Psoas muscle (tissue), 8 donors: ENCODE data around the gene TSHR. TPM values are rescaled to one million over a fixed set of nuclear protein-coding genes. Genes with fewer than 3 reads are reported as not detected.

Experiments used
- ATAC-seq, 4 donors: fragments of 200-7000 bp; cut with Tn5 transposase; one replicate each; pipeline ENCODE4 v1.9.1; 2020; ENCODE audit warnings: moderate library complexity in 3 of 4, mild to moderate bottlenecking in 2 of 4
- DNase-seq, 2 donors: peaks; one replicate each; pipeline ENCODE4 v3.0.0-alpha.2; 2020
- H3K27ac ChIP-seq: fragments of 200-600 bp; one replicate; pipeline ENCODE4 v1.8.0; 2022
- H3K27me3 ChIP-seq, 3 donors: fragments of 200-600 bp in 1 of 3; one replicate each; pipeline versions ENCODE4 v1.6.1 to v1.8.0; 2013 to 2022; ENCODE audit warnings: low read length in 2 of 3, mild to moderate bottlenecking in 2 of 3, moderate library complexity in 1 of 3; ENCODE audit not compliant: insufficient read depth in 3 of 3
- H3K36me3 ChIP-seq, 2 donors: fragments of 200-600 bp in 1 of 2; one replicate each; pipeline versions ENCODE4 v1.6.1 to v1.8.0; 2013 to 2022; ENCODE audit warnings: low read depth in 1 of 2, mild to moderate bottlenecking in 1 of 2, moderate library complexity in 1 of 2; ENCODE audit not compliant: insufficient read depth in 1 of 2
- H3K4me1 ChIP-seq: fragments of 200-600 bp; one replicate; pipeline ENCODE4 v1.8.0; 2022
- H3K4me3 ChIP-seq: fragments of 200-600 bp; one replicate; pipeline ENCODE4 v1.8.0; 2022; ENCODE audit warnings: mild to moderate bottlenecking
- H3K9me3 ChIP-seq: fragments of 200-600 bp; one replicate; pipeline ENCODE4 v1.8.0; 2022
- CTCF ChIP-seq: fragments of 200-600 bp; IDR thresholded peaks from one replicate; pipeline ENCODE4 v1.8.0; 2022; ENCODE audit warnings: antibody characterized with exemption
- whole genome bisulfite sequencing, 3 donors: extraction: QIAGEN DNeasy Blood & Tissue Kit; methylation state at CpG; one replicate each; pipeline versions ENCODE4 v1.1.6 to v1.1.7; 2013; 5-methylcytosine and 5-hydroxymethylcytosine counted together
- intact Hi-C, 2 donors: fragments of 100-400 bp; cut with DNase I; formaldehyde crosslinking; loops; one replicate each; pipeline versions ENCODE4 v1.11.0 to v1.14.2; 2022
- polyA plus RNA-seq, 3 donors: library from polyadenylated mRNA; stranded (reverse); fragments of 200-250 nt; gene quantifications; one replicate each; pipeline ENCODE4 v1.2.3, GENCODE V29; 2013
- total RNA-seq, 4 donors: library from RNA; stranded (reverse); fragmentation: NEBNext Ultra II Directional in 2 of 4; extraction: Animal tissue kit (Norgen Biotek cat#: 25700) in 2 of 4; gene quantifications; one replicate each; pipeline versions ENCODE4 v1.2.1 to v1.2.4, GENCODE V29; 2021 to 2023
- donor health status: healthy with polysubstance abuse.
- donor health status: DM: no; HTN: no; CAD: no; lungs with moderate emphysema.
- donor health status: Bipolar disorder and iron deficiency.
- donor health status: healthy.
- donor health status: DM: yes; HTN: yes; CAD: no.
- donor health status: DM: no; HTN: no; CAD: no.
- donor health status: DM: no; HTN: no; CAD: no.
- donor health status: DM: yes; HTN: yes; CAD: no.

The TSHR gene
- total and polyA plus RNA-seq, 7 donors, result 0.01 to 0.60 (median 0.12) TPM; not detected in 2

DNA sequence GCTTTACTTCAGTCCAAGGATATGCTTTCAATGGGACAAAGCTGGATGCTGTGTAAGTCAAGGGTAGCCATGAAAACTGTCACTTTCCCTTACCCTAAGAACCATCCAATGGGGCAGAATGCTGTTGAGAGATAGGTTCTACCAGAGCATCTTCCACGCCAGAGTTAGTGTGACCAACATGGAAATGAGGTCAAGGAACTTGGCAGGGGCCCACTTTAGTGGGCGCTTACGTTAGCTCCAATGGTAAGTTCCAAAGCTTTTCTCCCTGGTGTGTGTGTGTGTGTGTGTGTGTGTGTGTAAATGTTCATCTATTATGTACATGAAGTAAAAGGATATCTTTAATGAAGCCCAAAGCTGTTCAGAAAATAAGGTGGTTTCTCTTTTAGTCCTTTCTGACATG is 141.2 kb downstream of the TSHR start:
- no peak for TF ChIP-seq CTCF
- no peaks in the 10 kb centered on the region for H3K4me1 ChIP-seq
- H3K9me3 ChIP-seq, result no peaks in the 10 kb centered on the region
- no peaks in the 10 kb centered on the region for H3K27me3 ChIP-seq
- 60 to 78% (median 61%) methylated on average over 3 of the region's 3 CpGs for WGBS, 3 donors
- H3K4me3 ChIP-seq, result no peak overlapping the region
- H3K36me3 ChIP-seq, result no peaks in the 10 kb centered on the region
- no peak for ATAC-seq
- intact Hi-C loops, result no loop called here
- H3K27ac ChIP-seq, result no peak overlapping the region
- no peak for DNase-seq

GRCh38 chr14:81102217-81102616 is 146.8 kb downstream of the TSHR start:
- Histone ChIP-seq H3K27ac (no peak overlapping the region), H3K9me3 (no peaks in the 10 kb centered on the region), H3K4me1 (no peaks in the 10 kb centered on the region), H3K27me3 (no peaks in the 10 kb centered on the region), H3K36me3 (no peaks in the 10 kb centered on the region), H3K4me3 (no peak overlapping the region)
- intact Hi-C loops, result no loop called here
- DNase-seq (no peak), ATAC-seq (no peak)
- no peak for TF ChIP-seq CTCF
- WGBS, 3 donors, result 94 to 96% (median 95%) methylated on average over 3 of the region's 3 CpGs

- 82 to 85% (median 83%) methylated on average over 5 of the region's 5 CpGs for WGBS, 3 donors
- no peak for DNase-seq
These were observed 148.0 kb downstream of the TSHR start for GRCh38 chr14:81103443-81103842.

DNA sequence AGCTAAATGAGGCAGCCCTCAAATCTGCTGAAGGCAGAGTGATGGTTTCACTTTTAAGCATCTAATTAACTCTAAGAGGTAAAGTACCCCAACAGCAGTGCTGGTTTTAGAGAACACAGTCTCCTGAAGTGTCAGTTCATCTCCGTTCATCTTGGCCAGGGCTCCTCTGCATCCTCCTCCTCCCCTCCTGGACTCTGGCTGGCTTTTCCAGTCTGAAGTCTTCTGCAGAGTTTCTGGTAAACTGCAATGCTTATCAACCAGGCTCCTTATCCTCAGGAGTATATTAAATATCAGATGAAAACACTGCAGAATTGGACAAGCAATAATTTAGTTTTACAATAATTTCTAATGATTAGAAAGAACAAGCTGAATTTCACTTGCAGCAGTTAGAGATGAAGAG is 150.0 kb downstream of the TSHR start:
- TF ChIP-seq CTCF, result no peak
- WGBS, 3 donors, result 72 to 81% (median 73%) methylated on average over 1 of the region's 1 CpG
- Histone ChIP-seq H3K4me3 (no peak overlapping the region), H3K27ac (no peak overlapping the region), H3K27me3 (no peaks in the 10 kb centered on the region), H3K4me1 (no peaks in the 10 kb centered on the region), H3K36me3 (no peaks in the 10 kb centered on the region), H3K9me3 (no peaks in the 10 kb centered on the region)
- intact Hi-C loops, result no loop called here
- DNase-seq, result no peak
- no peak for ATAC-seq

More at GRCh38 chr14:81103443-81103842, 148.0 kb downstream of the TSHR start:
- intact Hi-C loops, result no loop called here
- no peak for ATAC-seq
- Histone ChIP-seq H3K27ac (no peak overlapping the region), H3K27me3 (no peaks in the 10 kb centered on the region), H3K36me3 (no peaks in the 10 kb centered on the region), H3K4me3 (no peak overlapping the region), H3K4me1 (no peaks in the 10 kb centered on the region), H3K9me3 (no peaks in the 10 kb centered on the region)
- no peak for TF ChIP-seq CTCF

DNA sequence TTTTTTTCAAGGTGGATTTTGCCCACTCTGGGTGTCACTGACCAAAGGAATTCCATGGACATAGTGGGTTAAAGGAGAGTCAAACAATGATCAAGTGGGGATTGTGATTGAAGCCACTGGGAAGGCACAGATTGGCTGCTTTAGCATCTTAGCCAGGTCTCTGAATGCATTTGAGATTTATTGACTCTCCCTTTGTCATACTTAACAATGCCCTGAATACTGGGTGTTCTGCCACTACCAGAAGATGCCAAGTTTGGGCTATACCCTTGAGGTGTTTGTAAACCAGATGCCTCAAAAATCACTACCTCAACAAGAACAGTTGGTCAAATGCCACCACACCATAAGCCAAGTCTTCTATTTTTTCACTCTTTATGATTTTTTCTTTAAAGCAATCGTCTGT is 150.5 kb downstream of the TSHR start:
- Histone ChIP-seq H3K4me3 (no peak overlapping the region), H3K4me1 (no peaks in the 10 kb centered on the region), H3K27ac (no peak overlapping the region), H3K36me3 (no peaks in the 10 kb centered on the region), H3K9me3 (no peaks in the 10 kb centered on the region), H3K27me3 (no peaks in the 10 kb centered on the region)
- no peak for ATAC-seq
- WGBS, 3 donors, result 75 to 90% (median 85%) methylated on average over 1 of the region's 1 CpG
- intact Hi-C loops, result no loop called here
- DNase-seq, result no peak
- no peak for TF ChIP-seq CTCF
